Erythroblast (primary cell): ENCODE data around the gene ZNF525.

Experiments used
- GATA1 ChIP-seq: IDR thresholded peaks from 2 replicates; pipeline ENCODE4 v1.6.1; 2011; ENCODE audit warnings: low read depth, mild to moderate bottlenecking, control low read depth, low read length, moderate library complexity
- POLR2A ChIP-seq: IDR thresholded peaks from 2 replicates; pipeline ENCODE4 v1.6.1; 2011; ENCODE audit warnings: mild to moderate bottlenecking, low read length

DNA sequence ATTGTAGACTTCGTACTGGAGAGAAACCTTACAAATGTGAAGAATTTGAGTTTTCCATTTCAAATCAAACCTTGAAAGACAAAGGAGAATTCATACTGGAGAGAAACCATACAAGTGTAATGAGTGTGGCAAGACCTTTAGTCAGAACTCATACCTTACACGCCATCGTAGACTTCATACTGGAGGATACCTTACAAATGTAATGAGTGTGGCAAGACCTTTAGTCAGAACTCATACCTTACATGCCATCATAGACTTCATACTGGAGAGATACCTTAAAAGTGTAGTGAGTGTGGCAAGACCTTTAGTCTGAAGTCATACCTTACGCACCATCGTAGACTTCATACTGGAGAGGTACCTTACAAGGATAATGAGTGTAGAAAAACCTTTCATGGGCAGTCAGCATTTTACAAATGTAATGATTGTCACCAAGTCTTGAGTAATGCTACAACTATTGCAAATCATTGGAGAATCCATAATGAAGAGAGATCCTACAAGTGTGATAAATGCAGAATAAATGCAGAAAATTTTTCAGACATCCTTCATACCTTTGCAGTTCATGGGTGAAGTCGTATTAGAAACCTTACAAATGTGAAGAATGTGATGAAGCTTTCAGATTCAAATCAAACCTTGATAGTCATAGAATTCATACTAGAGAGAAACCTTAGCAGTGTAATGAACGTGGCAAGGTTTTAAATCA lies 44.1 kb downstream of the ZNF525 start:
- TF ChIP-seq POLR2A (no peak), GATA1 (no peak)
